ENCODE measurements around the gene FLVCR2. TPM values are rescaled to one million over a fixed set of nuclear protein-coding genes. Genes with fewer than 3 reads are reported as not detected.

FLVCR2 gene
- total and polyA plus RNA-seq, 2 experiments from 2014 or later, result 1.4 to 3.1 TPM

- TF ChIP-seq STAT1 (IDR thresholded peaks at IDR 0.05; ENCODE audit: unreplicated experiment), result no peak
- no peak for TF ChIP-seq ZNF114 (CRISPR knock-in tag; IDR thresholded peaks at IDR 0.05)
- TF ChIP-seq REST (IDR thresholded peaks at IDR 0.05; ENCODE audit: unreplicated experiment), result no peak
- no peak for TF ChIP-seq CREB1 (CRISPR knock-in tag; IDR thresholded peaks at IDR 0.05; ENCODE audit: low read depth)
- no peak for TF ChIP-seq ZNF331 (CRISPR knock-in tag; IDR thresholded peaks at IDR 0.05; ENCODE audit: low read depth)
- no peak for TF ChIP-seq EZH2 (IDR thresholded peaks at IDR 0.05; ENCODE audit: low read depth, unreplicated experiment)
- no peak for TF ChIP-seq EZH2phosphoT487 (IDR thresholded peaks at IDR 0.05; ENCODE audit: unreplicated experiment)
- TF ChIP-seq ZNF462 (CRISPR knock-in tag; IDR thresholded peaks at IDR 0.05), result no peak
- TF ChIP-seq CTCF (conservative IDR thresholded peaks at IDR 0.05; ENCODE audit: low read depth in 2 of 2), result no peak
- no peak for TF ChIP-seq ETS1 (IDR thresholded peaks at IDR 0.05)
- TF ChIP-seq POLR2AphosphoS5 (IDR thresholded peaks at IDR 0.05; ENCODE audit: low read depth), result no peak
- no peak for TF ChIP-seq JUNB (IDR thresholded peaks at IDR 0.05; ENCODE audit: unreplicated experiment)
- TF ChIP-seq NANOG (IDR thresholded peaks at IDR 0.05; ENCODE audit: borderline replicate concordance), result no peak
- no peaks in the 10 kb centered on the region for H3K9me2 ChIP-seq (ENCODE audit: insufficient read depth)
- H3K27me3 ChIP-seq (ENCODE audit: insufficient read depth), result no peaks in the 10 kb centered on the region
- H3K4me3 ChIP-seq, result no peak overlapping the region
- H3K36me3 ChIP-seq (ENCODE audit: insufficient read depth), result peaks cover 17% of the 10 kb centered on the region
- peaks cover 28% of the 10 kb centered on the region for H3K36me3 Mint-ChIP-seq (ENCODE audit: low read depth)
- H3K4me3 Mint-ChIP-seq, result no peak overlapping the region
- H4K20me1 ChIP-seq (replicated peaks; ENCODE audit: insufficient read depth), result 0 out of 2 replicates have a peak, but pooled peaks cover 4% of the 10 kb centered on the region
- H3K4me2 ChIP-seq, result no peak overlapping the region
- no peaks in the 10 kb centered on the region for H3K4me1 ChIP-seq (ENCODE audit: insufficient read depth)
- H2AFZ ChIP-seq, result no peak overlapping the region
- no peak overlapping the region for H3K27ac Mint-ChIP-seq
- H3K4me1 Mint-ChIP-seq, result no peaks in the 10 kb centered on the region
- DNase-seq (ENCODE audit: low spot score) (no peak), ATAC-seq (no peak)
- H3K27me3 Mint-ChIP-seq (ENCODE audit: insufficient read depth, low read depth, poor library complexity), result peaks cover 2% of the 10 kb centered on the region
- H3F3A ChIP-seq (replicated peaks; ENCODE audit: low read depth), result no peaks in the 10 kb centered on the region
- no peaks in the 10 kb centered on the region; the same call in 1 of the 3 replicates for H3K9me3 Mint-ChIP-seq
- H3K79me2 ChIP-seq (replicated peaks; ENCODE audit: insufficient read depth), result no peaks in the 10 kb centered on the region
- no peak overlapping the region for H3K27ac ChIP-seq (ENCODE audit: low read depth)
Observed at GRCh38 chr14:75646762-75647161, 68.3 kb downstream of the FLVCR2 start.
